C4-2B (cell line): ENCODE data around the gene CDHR2.

Experiments
- ZFX ChIP-seq: fragments of 450-650 bp; IDR thresholded peaks from 2 replicates; pipeline ENCODE4 v1.6.1; 2017
- TF ChIP-seq, protein P1 (sequence below): fragments of 450-650 bp; conservative IDR thresholded peaks from 2 replicates; pipeline ENCODE4 v1.5.1; 2017; ENCODE audit warnings: mild to moderate bottlenecking

DNA sequence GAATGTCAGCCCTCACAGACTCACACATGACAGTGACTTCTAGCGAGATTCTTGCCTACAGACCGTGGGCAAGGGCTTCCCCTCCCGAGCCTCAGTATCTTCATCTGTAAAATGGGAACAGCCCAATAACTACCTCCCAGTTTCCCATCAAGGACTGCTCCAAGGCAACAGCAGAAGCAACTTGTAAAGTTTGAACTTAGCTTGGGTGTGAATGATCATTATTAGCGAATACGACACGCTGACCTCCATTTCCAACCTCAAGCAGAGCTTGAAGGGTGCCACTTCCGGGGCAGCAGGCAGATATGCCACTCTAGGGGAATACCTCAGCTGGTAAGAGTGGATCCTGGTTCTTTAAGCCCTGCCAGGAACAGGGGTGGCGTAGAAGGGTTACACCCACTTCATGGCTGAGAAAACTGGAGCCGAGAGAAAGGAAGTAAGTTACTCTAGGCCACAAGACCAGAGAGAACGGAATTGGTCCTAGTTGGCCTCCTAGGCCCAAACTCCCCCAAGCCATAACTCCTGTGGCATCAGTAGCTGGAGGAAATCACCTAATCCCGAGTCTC, 14.0 kb upstream of the CDHR2 start:
- TF ChIP-seq, protein P1, sequence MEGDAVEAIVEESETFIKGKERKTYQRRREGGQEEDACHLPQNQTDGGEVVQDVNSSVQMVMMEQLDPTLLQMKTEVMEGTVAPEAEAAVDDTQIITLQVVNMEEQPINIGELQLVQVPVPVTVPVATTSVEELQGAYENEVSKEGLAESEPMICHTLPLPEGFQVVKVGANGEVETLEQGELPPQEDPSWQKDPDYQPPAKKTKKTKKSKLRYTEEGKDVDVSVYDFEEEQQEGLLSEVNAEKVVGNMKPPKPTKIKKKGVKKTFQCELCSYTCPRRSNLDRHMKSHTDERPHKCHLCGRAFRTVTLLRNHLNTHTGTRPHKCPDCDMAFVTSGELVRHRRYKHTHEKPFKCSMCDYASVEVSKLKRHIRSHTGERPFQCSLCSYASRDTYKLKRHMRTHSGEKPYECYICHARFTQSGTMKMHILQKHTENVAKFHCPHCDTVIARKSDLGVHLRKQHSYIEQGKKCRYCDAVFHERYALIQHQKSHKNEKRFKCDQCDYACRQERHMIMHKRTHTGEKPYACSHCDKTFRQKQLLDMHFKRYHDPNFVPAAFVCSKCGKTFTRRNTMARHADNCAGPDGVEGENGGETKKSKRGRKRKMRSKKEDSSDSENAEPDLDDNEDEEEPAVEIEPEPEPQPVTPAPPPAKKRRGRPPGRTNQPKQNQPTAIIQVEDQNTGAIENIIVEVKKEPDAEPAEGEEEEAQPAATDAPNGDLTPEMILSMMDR = no peak
- no peak for TF ChIP-seq ZFX
